HG03064 (cell line): ENCODE results near the gene MYH15.

Experiments
- ATAC-seq: cut with Tn5 transposase; IDR thresholded peaks from one replicate; pipeline ENCODE4 v1.9.1; 2021; ENCODE audit warnings: low read depth; ENCODE audit not compliant: unreplicated experiment

The MYH15 gene

DNA sequence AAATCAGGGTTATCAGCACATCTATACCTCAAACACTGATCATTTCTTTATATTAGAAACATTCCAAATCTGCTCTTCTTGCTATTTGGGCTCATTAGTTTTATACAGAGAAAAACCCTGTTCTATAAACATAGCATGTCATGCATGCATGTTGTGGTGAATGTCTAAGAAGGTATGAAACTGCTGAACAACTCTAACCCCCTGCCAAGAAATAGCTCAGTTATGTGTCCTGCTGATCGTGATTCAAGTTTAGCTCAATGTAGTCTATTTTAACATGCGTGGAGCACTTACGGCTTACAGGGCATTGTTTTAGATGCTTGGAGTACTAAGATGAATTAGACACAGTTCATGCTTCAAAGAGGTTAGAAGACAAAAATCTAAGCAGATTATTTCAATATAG is 35.8 kb downstream of the MYH15 start:
- ATAC-seq, result no peak

DNA sequence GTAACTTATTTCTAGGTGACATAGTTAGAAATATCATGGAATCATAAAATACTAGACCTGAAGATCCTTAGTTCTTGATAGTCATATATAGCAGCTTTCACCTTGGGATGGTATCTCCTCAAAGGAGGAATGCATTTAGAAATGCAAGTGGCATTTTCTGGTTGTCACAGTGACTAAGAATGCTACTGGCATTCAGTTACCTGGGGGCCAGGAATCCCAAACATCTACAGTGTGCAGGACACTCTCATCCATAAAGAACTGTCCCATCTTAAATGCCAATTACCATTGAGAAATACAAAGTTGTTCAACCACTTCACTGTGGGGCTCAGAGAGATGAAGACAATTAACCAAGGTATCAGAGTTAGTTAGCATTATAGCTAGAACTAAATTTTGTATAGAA is 36.7 kb downstream of the MYH15 start:
- ATAC-seq, result no peak

DNA sequence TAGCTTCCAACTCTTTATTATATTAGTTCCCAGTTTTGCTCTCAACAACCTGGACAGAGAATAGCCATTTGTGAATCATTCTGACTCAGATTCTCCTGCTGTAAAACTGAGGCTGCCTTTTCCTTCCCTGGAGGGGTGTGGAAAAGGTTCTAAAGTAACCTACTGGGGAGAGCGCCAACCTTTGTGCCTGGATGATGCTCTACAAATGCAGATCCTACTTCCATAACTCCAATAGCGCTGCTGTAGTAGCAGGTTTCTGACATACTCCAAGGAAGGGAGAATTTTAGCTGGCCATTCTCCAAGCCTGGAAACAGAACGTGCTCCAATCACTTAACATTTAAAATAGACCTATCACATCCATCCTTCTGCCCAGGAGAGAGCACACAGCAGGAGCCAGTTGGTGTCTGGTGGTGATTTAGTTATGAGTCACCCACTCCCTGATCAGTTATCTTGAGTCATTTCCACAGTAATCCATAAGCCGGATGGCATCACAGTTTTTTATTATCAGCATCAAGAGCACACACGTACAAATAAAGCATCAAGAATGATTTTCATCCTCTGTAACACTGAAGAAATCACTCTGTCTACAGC is 38.3 kb downstream of the MYH15 start:
- ATAC-seq, result no peak

DNA sequence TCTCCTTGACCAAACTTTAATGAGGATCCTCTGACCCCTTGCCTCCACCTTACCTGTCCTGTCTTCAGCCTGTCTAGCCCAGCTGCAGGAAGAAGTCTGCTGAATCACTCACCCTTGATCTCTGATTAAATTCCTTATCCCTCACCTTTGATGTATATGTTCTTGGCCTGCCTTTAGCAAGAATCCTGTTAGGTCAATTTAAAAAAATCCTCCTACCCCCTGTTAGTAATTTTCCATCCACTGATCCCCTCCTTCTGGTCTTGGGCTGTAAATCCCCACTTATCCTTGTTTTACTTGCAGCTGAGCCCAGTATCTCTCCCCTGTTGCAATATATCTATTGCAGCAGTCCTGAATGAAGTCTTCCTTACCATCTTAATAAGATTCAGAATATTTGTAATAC is 39.0 kb downstream of the MYH15 start:
- no peak for ATAC-seq

DNA sequence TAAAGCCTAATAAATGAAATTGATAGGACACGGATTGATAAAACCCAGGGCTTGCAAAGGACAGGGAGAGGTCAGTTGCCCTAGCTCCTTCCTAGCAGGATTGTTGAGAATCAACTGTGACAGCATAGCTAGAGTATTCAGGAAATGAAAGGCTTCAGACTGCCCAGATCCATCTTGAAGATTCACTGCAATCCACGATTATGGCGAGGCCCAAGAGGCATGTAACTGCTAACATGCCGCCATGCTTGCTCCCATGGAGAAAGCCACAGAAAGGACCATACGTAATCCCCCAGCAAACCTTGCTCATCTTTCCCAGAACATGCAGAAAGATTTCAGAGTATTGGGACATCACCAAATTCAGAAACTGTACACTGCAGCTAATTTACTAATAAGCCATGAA is 41.3 kb downstream of the MYH15 start:
- no peak for ATAC-seq

DNA sequence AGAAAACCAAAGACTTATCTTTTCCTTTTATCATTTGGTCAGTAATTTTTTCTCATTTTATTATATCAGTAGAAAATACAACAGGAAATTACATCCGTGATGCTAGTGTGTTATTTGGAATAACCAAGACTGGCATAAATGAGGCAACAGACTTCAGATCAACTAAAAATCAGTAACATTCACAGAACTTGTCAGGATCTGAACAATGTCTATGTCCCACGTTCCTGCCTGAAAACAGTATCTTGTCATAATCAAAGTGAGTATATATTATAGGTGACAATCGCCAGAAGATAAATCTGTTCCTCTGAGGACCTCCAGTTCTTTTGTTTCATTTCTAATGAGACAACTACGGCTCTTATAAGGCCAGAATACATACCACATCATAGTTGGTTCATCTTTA is 41.8 kb downstream of the MYH15 start:
- no peak for ATAC-seq

DNA sequence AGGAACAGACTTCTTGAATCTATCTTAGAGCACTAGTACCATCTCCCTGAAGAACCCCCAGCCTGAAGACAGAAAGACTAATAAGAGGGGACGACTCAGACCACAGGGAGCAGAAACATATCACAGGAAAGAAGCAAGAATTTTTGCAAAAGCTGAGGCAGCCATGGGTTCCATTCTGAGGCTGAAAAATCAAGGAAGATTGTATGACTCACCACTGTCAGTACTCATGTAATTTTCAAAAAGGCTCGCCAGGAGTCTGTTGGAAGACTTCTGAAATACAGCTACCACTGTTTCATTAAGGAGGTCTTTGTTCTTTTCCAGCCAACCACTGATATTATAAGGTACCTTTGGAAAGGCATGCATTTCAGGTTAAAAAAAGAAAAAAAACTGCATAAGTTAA is 47.5 kb downstream of the MYH15 start:
- no peak for ATAC-seq

DNA sequence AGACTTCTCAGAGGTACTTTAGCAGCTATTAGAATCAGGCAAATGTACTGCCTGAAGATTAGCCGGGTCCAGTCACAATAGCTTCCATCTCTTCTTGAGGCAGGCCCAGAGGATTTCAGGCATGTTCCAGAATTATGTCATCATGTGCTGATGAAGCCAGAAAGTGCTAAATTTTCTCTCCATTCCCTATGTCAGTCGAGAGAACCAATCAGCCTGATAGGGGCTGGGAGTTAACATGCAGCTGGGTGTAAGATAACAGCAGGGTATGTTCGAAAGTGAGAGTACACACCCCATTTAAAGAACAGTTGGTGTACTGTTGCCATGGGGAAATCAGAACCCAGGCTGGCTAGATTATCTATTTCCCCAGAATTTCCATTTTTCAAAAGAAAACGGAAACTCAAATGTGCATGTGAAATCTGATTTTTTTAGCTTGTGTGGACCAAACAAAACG is 48.7 kb downstream of the MYH15 start:
- no peak for ATAC-seq

DNA sequence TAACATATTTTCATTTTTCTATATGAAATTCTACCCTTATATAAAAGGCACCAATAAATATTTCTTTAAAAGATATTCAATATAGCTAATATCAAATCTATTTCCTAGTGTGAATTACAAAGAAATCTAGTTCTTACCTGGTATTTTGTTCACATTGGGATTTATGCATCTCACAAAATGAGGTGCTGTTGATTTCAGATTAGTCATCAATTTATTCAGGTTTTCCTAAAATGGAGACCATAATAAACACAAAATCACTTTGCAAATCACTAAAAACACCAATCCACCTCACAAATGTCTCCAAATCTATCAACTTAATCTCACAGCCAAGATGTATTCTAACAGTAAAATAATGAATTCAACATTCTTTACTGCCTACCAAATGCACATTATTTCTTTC is 51.2 kb downstream of the MYH15 start:
- no peak for ATAC-seq

DNA sequence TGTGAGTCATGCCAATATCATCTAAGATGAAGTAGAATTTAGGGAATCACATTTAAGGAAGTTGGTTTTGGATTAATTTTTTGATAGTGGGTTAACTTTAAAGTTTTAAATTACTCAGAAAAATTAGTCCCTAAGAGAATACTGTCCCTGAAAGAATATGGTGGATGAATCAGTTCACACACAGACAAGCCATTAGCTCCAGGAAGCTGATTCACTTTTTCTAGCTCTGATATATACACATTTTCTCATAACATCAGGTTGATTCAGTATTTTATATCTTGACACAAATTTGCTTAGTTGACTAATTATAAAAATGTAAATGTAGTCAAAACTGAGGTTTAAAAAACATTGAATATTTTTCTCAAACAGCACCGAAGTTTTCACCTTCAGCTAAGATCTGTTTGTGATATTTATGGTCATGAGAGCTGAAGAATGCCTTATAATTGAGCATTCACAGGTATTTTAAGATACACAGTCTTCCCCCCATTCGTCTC is 55.1 kb downstream of the MYH15 start:
- ATAC-seq, result no peak

DNA sequence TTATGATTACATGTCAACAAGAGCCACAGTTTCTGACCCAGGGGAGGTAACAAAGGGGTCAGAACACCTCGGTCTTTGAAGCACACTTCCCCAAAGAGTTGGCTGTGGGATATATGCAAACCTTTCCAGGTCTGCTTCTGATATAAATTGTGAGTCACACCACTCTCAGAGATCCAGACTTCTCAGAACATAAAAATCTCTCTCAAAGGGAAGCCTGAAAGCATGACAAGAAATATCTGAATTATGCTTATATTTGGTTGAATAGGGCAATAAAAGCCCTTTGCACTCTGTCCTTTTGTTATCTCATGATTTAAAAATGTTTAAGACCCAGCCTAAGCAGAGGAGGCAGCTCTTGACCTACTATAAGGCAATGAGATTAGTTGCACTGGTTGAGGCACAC is 56.8 kb downstream of the MYH15 start:
- ATAC-seq, result no peak

DNA sequence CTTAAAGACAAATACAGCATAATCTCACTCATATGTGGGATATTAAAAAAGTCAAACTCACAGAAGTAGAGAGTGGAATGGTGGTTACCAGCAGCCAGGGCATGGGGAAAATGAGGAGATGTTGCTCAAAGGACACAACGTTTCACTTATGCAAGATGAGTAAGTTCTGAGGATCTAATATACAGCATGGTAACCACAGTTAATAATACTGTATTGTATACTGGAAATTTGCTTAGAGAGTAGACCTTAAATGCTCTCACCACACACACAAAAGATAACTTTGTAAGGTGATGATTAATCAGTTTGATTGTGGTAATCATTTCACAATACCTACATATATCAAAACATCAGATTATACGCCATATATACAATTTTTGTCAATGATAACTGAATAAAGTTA is 60.0 kb downstream of the MYH15 start:
- no peak for ATAC-seq

DNA sequence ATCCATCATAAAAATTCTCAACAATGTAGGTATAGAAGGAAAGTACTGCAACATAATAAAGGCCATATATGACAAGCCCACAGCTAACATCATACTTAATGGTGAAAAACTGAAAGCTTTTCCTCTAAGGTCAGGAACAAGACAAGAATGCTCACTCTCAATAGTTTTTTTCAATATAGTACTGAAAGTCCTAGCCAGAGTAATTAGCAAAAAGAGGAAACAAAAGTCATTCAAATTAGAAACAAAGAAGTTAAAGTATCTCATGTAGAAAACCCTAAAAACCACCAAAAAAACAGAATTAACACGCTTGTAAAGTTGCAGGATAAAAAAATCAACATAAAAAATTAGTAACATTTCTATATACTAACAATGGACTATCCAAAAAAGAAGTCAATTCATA is 61.8 kb downstream of the MYH15 start:
- no peak for ATAC-seq

DNA sequence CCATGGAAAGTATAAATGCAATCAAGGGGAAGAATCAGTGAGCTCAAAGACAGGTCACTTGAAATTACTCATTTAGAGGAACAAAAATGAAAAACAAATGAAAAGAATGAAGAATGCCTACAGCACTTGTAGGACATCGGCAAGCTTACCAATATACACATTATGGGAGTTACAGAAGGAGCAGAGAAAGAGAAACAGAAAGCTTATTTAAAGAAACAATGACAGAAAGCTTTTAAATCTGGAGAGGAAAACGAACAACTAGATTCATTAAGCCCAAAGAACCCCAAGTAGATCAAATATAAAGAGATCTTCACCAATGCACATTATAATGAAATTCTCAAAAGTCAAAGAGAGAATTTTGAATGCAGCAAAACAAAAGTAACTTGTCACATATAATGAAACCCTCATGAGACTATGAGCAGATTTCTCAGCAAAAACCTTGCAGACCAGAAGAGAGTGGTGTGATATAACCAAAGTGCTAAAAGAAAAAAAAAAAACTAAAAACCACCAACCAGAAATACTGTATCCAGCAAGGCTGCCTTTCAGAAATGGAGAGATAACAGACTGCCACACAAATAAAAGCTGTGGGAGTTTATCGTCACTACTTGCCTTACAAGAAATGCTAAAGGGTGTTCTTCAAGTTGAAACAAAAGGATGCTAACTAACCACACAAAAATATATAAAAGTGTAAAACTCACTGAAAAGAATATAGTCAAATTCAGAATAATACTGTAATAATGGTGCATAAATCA is 63.1 kb downstream of the MYH15 start:
- no peak for ATAC-seq

DNA sequence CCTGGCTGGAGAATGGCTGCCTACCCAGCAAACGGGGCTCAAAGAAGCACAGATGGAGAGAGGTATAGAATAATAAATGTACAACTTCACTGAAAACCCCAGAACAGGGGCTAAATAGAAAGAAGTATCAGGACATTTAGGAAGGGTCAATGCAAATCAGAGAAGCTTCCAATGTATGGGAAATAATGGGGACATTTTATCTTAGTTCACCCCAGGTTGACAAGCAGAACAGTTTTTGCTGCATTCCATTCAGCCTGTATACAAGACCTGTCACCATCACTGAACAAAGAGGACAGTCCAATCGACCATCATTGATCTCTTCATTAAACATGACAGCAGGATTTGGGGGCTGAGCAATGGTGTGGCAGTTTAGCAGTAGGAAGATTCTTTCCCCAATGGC is 68.1 kb downstream of the MYH15 start:
- no peak for ATAC-seq

DNA sequence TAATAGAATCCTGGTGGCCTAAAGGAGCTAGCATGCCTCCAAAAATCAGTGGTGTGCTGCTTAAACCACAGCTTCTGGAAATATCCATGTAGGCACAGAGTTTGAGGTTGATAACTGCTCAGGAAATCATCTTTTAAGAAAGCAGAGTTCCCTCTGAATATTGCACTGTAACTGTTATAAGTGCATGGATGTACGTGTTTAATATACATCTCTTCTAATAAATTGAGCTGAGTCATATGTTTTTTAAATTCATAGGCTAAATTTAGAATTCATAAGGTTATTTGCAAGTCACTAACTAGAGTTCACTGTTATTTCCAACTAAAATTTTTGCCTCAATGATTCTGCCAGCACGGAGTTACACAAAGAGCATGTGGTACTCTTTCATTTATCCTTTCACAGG is 68.9 kb downstream of the MYH15 start:
- no peak for ATAC-seq

DNA sequence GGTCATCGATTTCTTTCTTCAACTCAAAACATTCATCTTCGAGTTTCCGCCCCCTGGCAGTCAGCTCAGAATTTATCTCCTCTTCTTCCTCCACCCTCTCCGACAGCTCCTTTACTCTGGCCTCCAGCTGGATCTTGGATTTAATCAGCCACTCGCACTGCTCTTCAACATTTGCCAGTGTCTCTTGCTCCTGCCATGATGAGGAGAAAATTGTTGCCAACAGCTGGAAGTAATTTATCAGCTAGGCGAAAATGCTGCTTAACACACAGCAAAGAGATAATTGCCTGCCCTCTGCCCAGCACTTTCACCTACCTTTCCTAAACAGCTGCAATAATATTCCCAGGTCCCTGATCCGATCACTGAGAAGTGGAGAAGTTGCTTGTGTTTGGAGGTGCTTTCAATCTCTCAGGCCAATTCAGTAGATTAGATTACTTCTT is 69.3 kb downstream of the MYH15 start:
- ATAC-seq, result no peak

DNA sequence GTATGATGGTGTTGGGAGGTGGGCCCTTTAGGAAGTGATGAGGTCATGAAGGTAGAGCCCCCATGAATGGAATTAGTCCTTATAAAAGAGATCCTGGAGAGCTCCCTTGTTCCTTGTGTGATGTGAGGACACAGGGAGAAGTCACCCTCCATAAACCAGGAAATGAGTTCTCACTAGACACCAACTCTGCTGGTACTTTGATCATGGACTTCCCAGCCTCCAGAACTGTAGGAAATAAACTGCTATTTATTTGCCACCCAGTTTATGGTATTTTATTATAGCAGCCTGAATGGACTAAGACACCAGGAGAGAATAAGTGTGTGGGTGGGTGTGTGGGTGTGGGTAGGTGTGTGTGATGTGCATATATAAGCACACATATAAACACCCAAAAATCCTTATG is 71.9 kb downstream of the MYH15 start:
- ATAC-seq, result no peak

DNA sequence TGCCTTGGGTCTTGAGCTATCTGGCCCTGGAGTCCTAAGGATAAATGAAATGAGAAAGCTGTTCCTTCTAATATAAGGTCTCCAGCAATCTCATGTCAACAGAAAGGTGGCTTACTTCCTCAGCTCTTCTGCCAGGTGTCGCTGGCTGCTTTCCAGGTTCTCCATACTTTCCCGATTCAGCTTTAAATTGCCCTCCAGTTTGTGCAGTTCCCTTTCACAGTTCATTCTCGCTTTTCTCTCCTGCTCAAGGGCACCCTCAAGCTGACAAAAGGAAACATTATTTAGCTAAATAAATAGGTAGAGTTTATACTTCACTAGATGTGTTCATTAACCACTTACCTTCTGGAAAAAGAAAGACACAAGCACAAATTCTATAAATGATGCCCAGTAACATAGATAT is 73.0 kb downstream of the MYH15 start:
- ATAC-seq, result no peak

DNA sequence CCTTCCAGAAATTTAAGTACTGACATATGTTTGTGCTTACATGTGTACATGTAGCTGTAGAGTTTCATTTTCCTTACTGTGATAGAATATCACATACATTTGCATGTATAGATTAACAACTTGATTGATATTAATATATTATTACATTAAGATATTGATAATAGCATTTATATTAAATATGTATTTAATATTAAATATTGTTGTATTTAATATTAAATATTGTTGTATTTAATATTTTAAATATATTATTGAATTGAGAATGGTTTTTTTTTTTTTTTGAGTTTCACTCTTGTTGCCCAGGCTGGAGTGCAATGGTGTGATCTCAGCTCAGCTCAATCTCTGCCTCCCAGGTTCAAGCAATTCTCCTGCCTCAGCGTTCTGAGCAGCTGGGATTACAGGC is 76.5 kb downstream of the MYH15 start:
- no peak for ATAC-seq

DNA sequence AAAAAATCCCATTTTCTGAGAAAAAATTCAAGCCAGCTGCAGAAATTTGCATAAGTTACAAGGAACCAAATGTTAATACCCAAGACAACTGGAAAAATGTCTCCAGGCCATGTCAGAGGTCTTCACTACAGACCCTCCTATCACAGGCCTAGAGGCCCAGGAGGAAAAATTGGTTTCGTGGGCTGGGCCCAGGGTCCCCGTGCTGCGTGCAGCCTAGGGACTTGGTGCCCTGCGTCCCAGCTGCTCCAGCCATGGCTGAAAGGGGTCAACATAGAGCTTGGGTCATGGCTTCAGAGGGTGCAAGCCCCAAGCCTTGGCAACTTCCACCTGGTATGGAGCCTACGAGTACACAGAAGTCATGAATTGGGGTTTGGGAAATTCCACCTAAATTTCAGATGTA is 78.0 kb downstream of the MYH15 start:
- no peak for ATAC-seq

DNA sequence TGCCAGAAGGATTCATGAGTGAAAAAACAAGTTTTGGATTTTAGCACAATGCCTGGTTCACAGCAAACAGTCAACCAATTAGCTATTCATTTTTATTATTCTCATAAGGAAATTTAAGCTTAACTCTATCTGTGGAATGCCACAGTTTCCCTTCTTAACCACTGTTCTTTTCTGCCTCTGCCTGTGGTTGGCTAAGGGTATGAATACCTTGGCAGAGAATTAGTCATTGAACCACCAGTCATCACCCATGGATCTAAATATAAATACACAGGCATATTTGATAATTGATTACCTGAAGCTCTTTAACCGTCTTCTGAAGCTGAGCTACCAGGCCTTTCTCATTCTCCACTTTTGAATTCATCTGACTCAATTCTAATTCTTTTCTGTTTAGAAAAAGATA is 79.9 kb downstream of the MYH15 start:
- ATAC-seq, result no peak
